SK-N-MC (cell line): ENCODE data around the gene PLA2G4E.

Experiments
- EZH2 ChIP-seq: fragments of 200-600 bp; sonication (generic); IDR thresholded peaks from one replicate; pipeline ENCODE4 v1.6.1; 2017; ENCODE audit warnings: antibody characterized with exemption
- POLR2AphosphoS5 ChIP-seq: IDR thresholded peaks from 2 replicates; pipeline ENCODE4 v1.6.1; 2012; ENCODE audit warnings: mild to moderate bottlenecking, low read depth, low read length, borderline replicate concordance

DNA sequence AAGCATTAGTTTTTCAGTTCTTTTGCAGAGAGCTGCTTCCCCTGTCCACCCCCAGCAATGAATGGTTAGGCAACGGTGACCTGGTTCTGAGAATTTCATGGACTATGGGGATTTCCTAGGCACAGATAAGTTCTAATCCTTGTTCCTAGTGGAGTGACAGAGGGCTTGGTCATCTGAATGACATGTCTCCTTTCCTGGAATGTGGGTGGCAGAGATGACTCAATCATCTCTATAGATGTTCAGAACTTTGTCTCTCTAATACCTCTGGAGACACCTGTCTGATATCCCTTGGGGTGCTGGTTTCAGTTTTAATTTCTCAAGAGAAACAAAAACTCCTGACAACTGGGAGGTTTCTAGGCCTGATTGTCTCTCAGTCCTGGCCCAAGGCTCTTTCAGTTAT lies 10.4 kb downstream of the PLA2G4E start:
- TF ChIP-seq EZH2 (no peak), POLR2AphosphoS5 (no peak)
